GM12878 (cell line): ENCODE measurements around the gene MYOM3. TPM values are rescaled to one million over a fixed set of nuclear protein-coding genes. Genes with fewer than 3 reads are reported as not detected.

ENCODE experiments used
- ATAC-seq: fragments of 200-7000 bp; cut with Tn5 transposase; 3 replicates; pipeline ENCODE4 v1.9.1; 2020; ENCODE audit warnings: mild to moderate bottlenecking, moderate library complexity
- BruUV-seq: library from RNA; stranded (reverse); fragments of 400-500 nt; replicated peaks from 2 replicates; lab custom pipeline; 2021; lab: Mats Ljungman, UMichigan
- CTCF ChIA-PET: fragments of 300-600 bp; sonication (Branson Sonifier 250); formaldehyde crosslinking; extraction: SDS; loops from one replicate; lab custom pipeline; 2021; ENCODE audit warnings: inconsistent platforms; lab: Yijun Ruan, JAX
- POLR2A ChIA-PET: fragments of 350-600 bp; formaldehyde crosslinking; extraction: SDS; loops from one replicate; lab custom pipeline; 2021; ENCODE audit warnings: inconsistent platforms; lab: Charles Lee
- RAD21 ChIA-PET: fragments of 300-600 bp; sonication (Branson Sonifier 250); formaldehyde crosslinking; loops from one replicate; lab custom pipeline; 2023; ENCODE audit warnings: antibody characterized with exemption; ENCODE audit not compliant: unreplicated experiment; lab: Charles Lee
- SMC1A ChIA-PET: fragments of 300-600 bp; sonication (Branson Sonifier 250); formaldehyde crosslinking; loops from one replicate; lab custom pipeline; 2023; ENCODE audit not compliant: unreplicated experiment, uncharacterized antibody; lab: Charles Lee
- DNase-seq: peaks from one replicate; pipeline ENCODE4 v3.0.0-alpha.2; 2011; ENCODE audit warnings: low read depth, low spot score
- FAIRE-seq: peaks from 3 replicates; lab custom pipeline; 2011; peaks lifted over from hg19 to GRCh38; lab: Jason Lieb, UNC
- H2AFZ ChIP-seq: 2 replicates; pipeline ENCODE4 v1.6.0; 2011; ENCODE audit warnings: low read depth, low read length, control low read depth; ENCODE audit not compliant: control insufficient read depth
- H3K27ac ChIP-seq: 2 replicates; pipeline ENCODE4 v1.5.1; 2011; ENCODE audit warnings: control low read depth; ENCODE audit not compliant: control insufficient read depth, insufficient read depth
- H3K27me3 ChIP-seq, 2 experiments: replicated peaks in 1 of 2; 2 replicates each; pipeline versions ENCODE4 v1.6.0 to v1.6.1; 2011; ENCODE audit warnings: low read length in 1 of 2; ENCODE audit not compliant: control insufficient read depth in 2 of 2, insufficient read depth in 2 of 2
- H3K36me3 ChIP-seq, 2 experiments: 2 replicates each; pipeline ENCODE4 v1.5.1; 2011; ENCODE audit warnings: low read length in 1 of 2; ENCODE audit not compliant: control insufficient read depth in 2 of 2, insufficient read depth in 2 of 2
- H3K4me1 ChIP-seq: 2 replicates; pipeline ENCODE4 v1.6.1; 2011; ENCODE audit warnings: mild to moderate bottlenecking, low read length, moderate library complexity, mixed read lengths; ENCODE audit not compliant: control insufficient read depth, insufficient read depth
- H3K4me2 ChIP-seq: 2 replicates; pipeline ENCODE4 v1.6.0; 2011; ENCODE audit warnings: control low read depth; ENCODE audit not compliant: control insufficient read depth, insufficient read depth
- H3K4me3 ChIP-seq: fragments of 200-600 bp; sonication (generic); 2 replicates; pipeline ENCODE4 v1.5.1; 2016
- H3K79me2 ChIP-seq: 2 replicates; pipeline ENCODE4 v1.6.0; 2011; ENCODE audit warnings: low read length; ENCODE audit not compliant: control insufficient read depth, insufficient read depth
- H3K9ac ChIP-seq: 2 replicates; pipeline ENCODE4 v1.8.0; 2011; ENCODE audit warnings: low read length, control low read depth, mixed read lengths; ENCODE audit not compliant: control insufficient read depth, insufficient read depth
- H3K9me3 ChIP-seq: replicated peaks from 3 replicates; pipeline ENCODE4 v1.5.1; 2011; ENCODE audit warnings: mild to moderate bottlenecking, low read length; ENCODE audit not compliant: control insufficient read depth, insufficient read depth
- H4K20me1 ChIP-seq: 2 replicates; pipeline ENCODE4 v1.6.0; 2011; ENCODE audit not compliant: control insufficient read depth, insufficient read depth
- BACH1 ChIP-seq: fragments of 450-650 bp; IDR thresholded peaks from 2 replicates; pipeline ENCODE4 v1.6.1; 2017; ENCODE audit warnings: mild to moderate bottlenecking, borderline replicate concordance
- CBFB ChIP-seq: IDR thresholded peaks from 2 replicates; pipeline ENCODE4 v1.6.1; 2016; ENCODE audit warnings: antibody characterized with exemption, low read depth
- CEBPB ChIP-seq, 2 experiments: fragments of 150-350 bp in 1 of 2; IDR thresholded peaks; 2 replicates each; pipeline ENCODE4 v1.6.1; 2012 to 2014; ENCODE audit warnings: low read depth in 2 of 2, low read length in 2 of 2, borderline replicate concordance in 1 of 2, inconsistent platforms in 1 of 2
- FOS ChIP-seq: IDR thresholded peaks from 3 replicates; pipeline ENCODE4 v1.6.1; 2011; ENCODE audit warnings: borderline replicate concordance; ENCODE audit not compliant: insufficient read length; ENCODE audit errors: extremely low read depth
- NFYA ChIP-seq: IDR thresholded peaks from 2 replicates; pipeline ENCODE4 v1.6.1; 2011; ENCODE audit warnings: low read depth, mild to moderate bottlenecking, low read length, improper control_type of control experiment, borderline replicate concordance
- PAX5 ChIP-seq: IDR thresholded peaks from 2 replicates; pipeline ENCODE4 v1.6.1; 2011; ENCODE audit warnings: low read depth, low read length, borderline replicate concordance
- RAD21 ChIP-seq: IDR thresholded peaks from 2 replicates; pipeline ENCODE4 v1.6.1; 2011; ENCODE audit warnings: mild to moderate bottlenecking, low read depth, low read length, moderate library complexity; ENCODE audit not compliant: insufficient read depth
- WGBS: methylation state at CpG from one replicate; pipeline ENCODE4 v1.1.6; 2016; ENCODE audit warnings: low lambda C conversion rate; ENCODE audit not compliant: insufficient replicate concordance, insufficient coverage; ENCODE audit errors: missing lambda C conversion rate; 5-methylcytosine and 5-hydroxymethylcytosine counted together
- in situ Hi-C: fragments of 300-500 bp; cut with MboI; formaldehyde crosslinking; loops from 9 replicates; pipeline ENCODE4 v1.14.3; 2018; ENCODE audit warnings: mixed read lengths
- intact Hi-C: fragments of 100-400 bp; cut with micrococcal nuclease; formaldehyde crosslinking; loops from one replicate; pipeline ENCODE4 v1.14.2; 2022; ENCODE audit not compliant: unreplicated experiment
- polyA plus RNA-seq, 11 experiments: library from polyadenylated mRNA; depleted of rRNA in 4 of 11; unstranded in 6 of 11; stranded (reverse) in 5 of 11; fragments of >200 nt; fragmentation: Nextera tagmentation in 4 of 11; fragmentation: Illumina TruSeq in 1 of 11; extraction: Ambion mirVana in 4 of 11; extraction: Trizol in 1 of 11; gene quantifications; 1 replicate in 1 of 11; 2 replicates in 10 of 11; pipeline versions ENCODE4 v1.2.1 to v1.2.3, GENCODE V29; 2011 to 2016; ENCODE audit warnings: inconsistent platforms in 2 of 11, missing spikeins in 2 of 11, low read depth in 1 of 11
- total RNA-seq, 4 experiments: library from RNA; depleted of rRNA in 3 of 4; stranded (reverse); fragments of >200 nt in 3 of 4; fragmentation: Illumina TruSeq in 1 of 4; extraction: Trizol in 1 of 4; gene quantifications; 2 replicates each; pipeline versions ENCODE4 v1.2.1 to v1.2.3, GENCODE V29; 2013 to 2021
- TF ChIP-seq, protein P1 (sequence below), 3 experiments: IDR thresholded peaks in 2 of 3; conservative IDR thresholded peaks in 1 of 3; 2 replicates each; pipeline ENCODE4 v1.5.1; 2011; ENCODE audit warnings: low read depth in 3 of 3, low read length in 3 of 3, mild to moderate bottlenecking in 3 of 3, control low read depth in 2 of 3, moderate library complexity in 2 of 3, inconsistent platforms in 1 of 3, mixed read lengths in 1 of 3; ENCODE audit not compliant: control insufficient read depth in 2 of 3, insufficient read depth in 1 of 3; ENCODE audit errors: extremely low read depth in 1 of 3
- TF ChIP-seq, protein P2 (sequence below): IDR thresholded peaks from 2 replicates; pipeline ENCODE4 v1.6.1; 2012; ENCODE audit warnings: low read length, inconsistent platforms
- TF ChIP-seq, protein P3 (sequence below): IDR thresholded peaks from 2 replicates; pipeline ENCODE4 v1.6.1; 2011; ENCODE audit warnings: mild to moderate bottlenecking, low read depth, low read length, moderate library complexity; ENCODE audit not compliant: insufficient replicate concordance

The MYOM3 gene
- total and polyA plus RNA-seq, 10 of the 15 experiments (the other 5 are each of a cell fraction or from before 2014, with no cell fraction given), result 0.06 TPM; not detected in 9

DNA sequence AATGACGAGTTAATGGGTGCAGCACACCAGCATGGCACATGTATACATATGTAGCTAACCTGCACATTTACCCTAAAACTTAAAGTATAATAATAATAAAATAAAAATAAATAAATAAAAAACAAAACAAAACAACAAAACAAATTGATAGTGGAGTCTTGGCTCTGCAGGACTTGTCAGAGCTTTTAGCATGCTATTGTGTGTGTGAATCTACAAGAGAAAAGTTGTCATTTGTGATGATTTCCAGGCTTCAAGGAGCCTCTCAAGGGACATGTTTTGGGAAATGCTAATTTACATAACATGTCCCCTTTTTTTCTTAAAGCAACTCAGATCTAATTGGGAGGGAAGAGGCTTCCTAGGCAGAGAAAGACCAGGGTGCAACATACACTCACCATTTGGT is 21.9 kb upstream of the MYOM3 start:
- no peak overlapping the region for H3K4me3 ChIP-seq
- DNase-seq (no peak), ATAC-seq (no peak), FAIRE-seq (no peak)
- in situ Hi-C loops, result no loop called here
- H3K79me2 ChIP-seq, result no peaks in the 10 kb centered on the region
- no peaks in the 10 kb centered on the region for H3K4me1 ChIP-seq
- no peak overlapping the region for H2AFZ ChIP-seq
- whole genome bisulfite sequencing, result 0% methylated on average over 1 of the region's 1 CpG
- RAD21 ChIA-PET, result no interaction called here
- H3K4me2 ChIP-seq, result no peak overlapping the region
- intact Hi-C loops, result no loop called here
- no peak overlapping the region for H3K9ac ChIP-seq
- POLR2A ChIA-PET, result no interaction called here
- no peak overlapping the region for H3K27ac ChIP-seq
- peaks cover 9% of the 10 kb centered on the region; the same call in 2 of the 3 replicates for H3K9me3 ChIP-seq
- BruUV-seq, result no TSS peak
- no peaks in the 10 kb centered on the region for H4K20me1 ChIP-seq
- H3K36me3 ChIP-seq, result no peaks in the 10 kb centered on the region
- TF ChIP-seq BACH1, result no peak
- CTCF ChIA-PET, result interaction anchor here (0.6 to 1.8 kb wide), 4 partner anchors 17 to 366 kb away, joined by 3 to 5 read pairs (median 4); no protein-coding TSS in a partner anchor
- peaks cover 0 to 2% of the 10 kb centered on the region in 2 experiments; a peak in 1 of 4 replicates for H3K27me3 ChIP-seq
- SMC1A ChIA-PET, result no interaction called here

DNA sequence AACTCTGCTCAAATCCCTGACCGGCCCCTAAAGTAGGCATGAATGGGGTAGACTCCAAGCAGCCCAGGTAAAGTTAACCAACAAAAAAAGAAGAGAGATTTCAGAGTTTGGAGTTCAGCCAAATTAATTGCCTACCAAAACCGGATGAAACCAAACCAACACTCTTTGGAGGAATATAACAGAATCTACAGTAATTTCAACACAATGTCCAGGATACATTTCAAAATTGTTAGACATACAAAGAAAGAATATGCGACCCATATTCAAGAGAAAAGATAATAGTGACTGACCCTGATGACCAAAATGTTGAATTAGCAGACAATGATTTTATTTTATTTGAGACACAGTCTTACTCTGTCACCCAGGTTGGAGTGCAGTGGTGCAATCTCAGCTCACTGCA is 18.4 kb upstream of the MYOM3 start:
- ChIA-PET CTCF (no interaction called here), SMC1A (no interaction called here), POLR2A (no interaction called here), RAD21 (no interaction called here)
- peaks cover 6% of the 10 kb centered on the region; the same call in 2 of the 3 replicates for H3K9me3 ChIP-seq
- no peak overlapping the region for H2AFZ ChIP-seq
- no peak for FAIRE-seq
- H3K9ac ChIP-seq, result no peak overlapping the region
- no peaks in the 10 kb centered on the region for H3K79me2 ChIP-seq
- no peaks in the 10 kb centered on the region for H4K20me1 ChIP-seq
- H3K4me2 ChIP-seq, result no peak overlapping the region
- no peak overlapping the region for H3K27ac ChIP-seq
- intact Hi-C loops (no loop called here), in situ Hi-C loops (no loop called here)
- 31% methylated on average over 3 of the region's 3 CpGs for WGBS
- no peaks in the 10 kb centered on the region for H3K36me3 ChIP-seq
- peaks cover 0 to 2% of the 10 kb centered on the region in 2 experiments; a peak in 1 of 4 replicates for H3K27me3 ChIP-seq
- no peak for DNase-seq
- ATAC-seq, result no peak
- no TSS peak for BruUV-seq
- no peak overlapping the region for H3K4me3 ChIP-seq
- no peaks in the 10 kb centered on the region; the same call in 1 of the 2 replicates for H3K4me1 ChIP-seq
- TF ChIP-seq NFYA (no peak), RAD21 (no peak), CEBPB (IDR thresholded peaks at IDR 0.05; ENCODE audit: borderline replicate concordance in 1 of 2, low read depth in 2 of 2, low read length in 2 of 2) (no peak), CBFB (no peak), FOS (no peak), PAX5 (no peak)
- TF ChIP-seq, protein P1, sequence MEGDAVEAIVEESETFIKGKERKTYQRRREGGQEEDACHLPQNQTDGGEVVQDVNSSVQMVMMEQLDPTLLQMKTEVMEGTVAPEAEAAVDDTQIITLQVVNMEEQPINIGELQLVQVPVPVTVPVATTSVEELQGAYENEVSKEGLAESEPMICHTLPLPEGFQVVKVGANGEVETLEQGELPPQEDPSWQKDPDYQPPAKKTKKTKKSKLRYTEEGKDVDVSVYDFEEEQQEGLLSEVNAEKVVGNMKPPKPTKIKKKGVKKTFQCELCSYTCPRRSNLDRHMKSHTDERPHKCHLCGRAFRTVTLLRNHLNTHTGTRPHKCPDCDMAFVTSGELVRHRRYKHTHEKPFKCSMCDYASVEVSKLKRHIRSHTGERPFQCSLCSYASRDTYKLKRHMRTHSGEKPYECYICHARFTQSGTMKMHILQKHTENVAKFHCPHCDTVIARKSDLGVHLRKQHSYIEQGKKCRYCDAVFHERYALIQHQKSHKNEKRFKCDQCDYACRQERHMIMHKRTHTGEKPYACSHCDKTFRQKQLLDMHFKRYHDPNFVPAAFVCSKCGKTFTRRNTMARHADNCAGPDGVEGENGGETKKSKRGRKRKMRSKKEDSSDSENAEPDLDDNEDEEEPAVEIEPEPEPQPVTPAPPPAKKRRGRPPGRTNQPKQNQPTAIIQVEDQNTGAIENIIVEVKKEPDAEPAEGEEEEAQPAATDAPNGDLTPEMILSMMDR (IDR thresholded peaks at IDR 0.05 in 2 of 3, conservative IDR thresholded peaks at IDR 0.05 in 1 of 3; ENCODE audit: control insufficient read depth in 2 of 3, extremely low read depth in 1 of 3, insufficient read depth in 1 of 3, low read depth in 3 of 3, low read length in 3 of 3), result no peak
- TF ChIP-seq, protein P2, sequence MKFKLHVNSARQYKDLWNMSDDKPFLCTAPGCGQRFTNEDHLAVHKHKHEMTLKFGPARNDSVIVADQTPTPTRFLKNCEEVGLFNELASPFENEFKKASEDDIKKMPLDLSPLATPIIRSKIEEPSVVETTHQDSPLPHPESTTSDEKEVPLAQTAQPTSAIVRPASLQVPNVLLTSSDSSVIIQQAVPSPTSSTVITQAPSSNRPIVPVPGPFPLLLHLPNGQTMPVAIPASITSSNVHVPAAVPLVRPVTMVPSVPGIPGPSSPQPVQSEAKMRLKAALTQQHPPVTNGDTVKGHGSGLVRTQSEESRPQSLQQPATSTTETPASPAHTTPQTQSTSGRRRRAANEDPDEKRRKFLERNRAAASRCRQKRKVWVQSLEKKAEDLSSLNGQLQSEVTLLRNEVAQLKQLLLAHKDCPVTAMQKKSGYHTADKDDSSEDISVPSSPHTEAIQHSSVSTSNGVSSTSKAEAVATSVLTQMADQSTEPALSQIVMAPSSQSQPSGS, result no peak
- TF ChIP-seq, protein P3, sequence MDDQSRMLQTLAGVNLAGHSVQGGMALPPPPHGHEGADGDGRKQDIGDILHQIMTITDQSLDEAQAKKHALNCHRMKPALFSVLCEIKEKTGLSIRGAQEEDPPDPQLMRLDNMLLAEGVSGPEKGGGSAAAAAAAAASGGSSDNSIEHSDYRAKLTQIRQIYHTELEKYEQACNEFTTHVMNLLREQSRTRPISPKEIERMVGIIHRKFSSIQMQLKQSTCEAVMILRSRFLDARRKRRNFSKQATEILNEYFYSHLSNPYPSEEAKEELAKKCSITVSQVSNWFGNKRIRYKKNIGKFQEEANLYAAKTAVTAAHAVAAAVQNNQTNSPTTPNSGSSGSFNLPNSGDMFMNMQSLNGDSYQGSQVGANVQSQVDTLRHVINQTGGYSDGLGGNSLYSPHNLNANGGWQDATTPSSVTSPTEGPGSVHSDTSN, result no peak
